A204.1 (cell line): ENCODE measurements around the gene CSRP1.

Source experiments
- FAIRE-seq: peaks from 2 replicates; lab custom pipeline; 2012; peaks lifted over from hg19 to GRCh38; lab: Jason Lieb, UNC

The CSRP1 gene

GRCh38 chr1:201513498-201514243 is 6.7 kb upstream of the CSRP1 start:
- no peak for FAIRE-seq

GRCh38 chr1:201511941-201512539 is 5.1 kb upstream of the CSRP1 start:
- FAIRE-seq = no peak

GRCh38 chr1:201511396-201511940 is 4.5 kb upstream of the CSRP1 start:
- FAIRE-seq = no peak

- FAIRE-seq = no peak
Measured at GRCh38 chr1:201510734-201511133, 3.8 kb upstream of the CSRP1 start.

- no peak for FAIRE-seq
Measured at GRCh38 chr1:201509601-201510374, 2.9 kb upstream of the CSRP1 start.

GRCh38 chr1:201508809-201509208 is 1.9 kb upstream of the CSRP1 start:
- no peak for FAIRE-seq

- FAIRE-seq = no peak
Measured at GRCh38 chr1:201507360-201507675, 395 bp upstream of the CSRP1 start.

GRCh38 chr1:201506092-201506491 is 831 bp downstream of the CSRP1 start:
- no peak for FAIRE-seq

GRCh38 chr1:201505503-201505890 is 1.4 kb downstream of the CSRP1 start:
- no peak for FAIRE-seq

- FAIRE-seq = no peak
Measured at GRCh38 chr1:201504799-201505502, 2.0 kb downstream of the CSRP1 start.

- FAIRE-seq = no peak
Measured at GRCh38 chr1:201504179-201504631, 2.7 kb downstream of the CSRP1 start.

GRCh38 chr1:201503397-201504176 is 3.3 kb downstream of the CSRP1 start:
- FAIRE-seq = no peak

GRCh38 chr1:201502511-201502857 is 4.4 kb downstream of the CSRP1 start:
- no peak for FAIRE-seq

GRCh38 chr1:201501812-201502510 is 5.0 kb downstream of the CSRP1 start:
- no peak for FAIRE-seq

GRCh38 chr1:201501144-201501543 is 5.8 kb downstream of the CSRP1 start:
- FAIRE-seq = no peak

GRCh38 chr1:201500670-201501120 is 6.2 kb downstream of the CSRP1 start:
- FAIRE-seq = no peak

GRCh38 chr1:201499795-201500669 is 6.9 kb downstream of the CSRP1 start:
- no peak for FAIRE-seq

- no peak for FAIRE-seq
Measured at GRCh38 chr1:201499191-201499590, 7.7 kb downstream of the CSRP1 start.

- no peak for FAIRE-seq
Measured at GRCh38 chr1:201498621-201499020, 8.3 kb downstream of the CSRP1 start.

- no peak for FAIRE-seq
Measured at GRCh38 chr1:201497935-201498509, 8.9 kb downstream of the CSRP1 start.
